ENCODE measurements around the gene ESCO1. TPM values are rescaled to one million over a fixed set of nuclear protein-coding genes. Genes with fewer than 3 reads are reported as not detected.

Gene ESCO1
- total RNA-seq, 1 experiment from 2014 or later, result 36.7 TPM

DNA sequence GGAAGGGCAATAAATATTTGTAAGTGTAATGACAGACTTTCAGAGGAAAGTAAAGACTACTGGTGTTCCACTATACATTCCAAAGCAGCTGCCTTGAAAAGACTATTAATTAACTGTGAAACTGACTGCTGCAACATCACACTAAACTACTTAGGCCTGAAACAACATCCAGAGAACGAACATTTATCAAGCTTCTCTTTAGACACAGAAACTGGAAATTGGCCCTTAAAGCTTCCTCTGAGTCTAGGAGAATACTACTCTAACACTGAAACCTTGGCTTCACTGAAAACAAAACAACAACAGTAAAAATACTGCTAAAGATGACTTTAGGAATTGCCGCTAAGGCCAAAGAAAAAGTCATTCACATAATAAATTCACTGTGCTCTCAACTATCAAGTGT is 74.6 kb downstream of the ESCO1 start:
- H3K4me1 ChIP-seq (ENCODE audit: insufficient read depth, low read length), result no peaks in the 10 kb centered on the region
- DNase-seq, result no peak
- no peak overlapping the region for H3K27ac ChIP-seq (ENCODE audit: insufficient read length, low read depth, low read length)
- H3K9me3 ChIP-seq (ENCODE audit: control insufficient read depth, low read depth, low read length), result no peaks in the 10 kb centered on the region
- no peak overlapping the region for H2BK20ac ChIP-seq (ENCODE audit: low read depth, low read length, poor library complexity, severe bottlenecking)
- H3K14ac ChIP-seq (ENCODE audit: insufficient read depth, low read length), result no peak overlapping the region
- H3T11ph ChIP-seq (ENCODE audit: low read length), result no peak overlapping the region
- no peak overlapping the region for H3K9ac ChIP-seq (ENCODE audit: extremely low read depth, insufficient read length, low read length)
- no peaks in the 10 kb centered on the region for H3K79me1 ChIP-seq (ENCODE audit: insufficient read depth, low read depth, low read length, poor library complexity, severe bottlenecking)
- H3K79me2 ChIP-seq (ENCODE audit: insufficient read depth, low read length), result no peaks in the 10 kb centered on the region
- no peaks in the 10 kb centered on the region for H3K27me3 ChIP-seq (ENCODE audit: insufficient read depth, low read length)
- no peaks in the 10 kb centered on the region for H3K23me2 ChIP-seq (ENCODE audit: insufficient read length, low read depth, low read length, poor library complexity, severe bottlenecking)
- no peak overlapping the region for H2AK5ac ChIP-seq (ENCODE audit: insufficient read length, low read length)
- no peak overlapping the region for H3K23ac ChIP-seq (ENCODE audit: insufficient read length, low read depth, low read length)
- H2BK5ac ChIP-seq (ENCODE audit: insufficient read length, low read length), result no peak overlapping the region
- H2BK120ac ChIP-seq (ENCODE audit: low read depth, low read length, poor library complexity, severe bottlenecking), result no peak overlapping the region
- no peaks in the 10 kb centered on the region for H3K9me3 Mint-ChIP-seq
- no peaks in the 10 kb centered on the region for H4K20me1 ChIP-seq (ENCODE audit: control insufficient read depth, insufficient read depth, insufficient read length)
- no peak overlapping the region for H3K56ac ChIP-seq (ENCODE audit: insufficient read length, low read depth, low read length)
- H3K4ac ChIP-seq (ENCODE audit: low read depth, low read length), result no peak overlapping the region
- H3K27ac Mint-ChIP-seq, result 0 out of 7 replicates have a peak overlapping the region, but pooled peaks of 1 of the 3 experiments have one; percentile 40
- H2BK15ac ChIP-seq (ENCODE audit: low read depth, low read length), result no peak overlapping the region
- H4K91ac ChIP-seq (ENCODE audit: insufficient read length, low read depth, low read length), result no peak overlapping the region
- H3K4me2 ChIP-seq (ENCODE audit: insufficient read depth, insufficient read length, low read length), result no peak overlapping the region
- H3K18ac ChIP-seq (ENCODE audit: insufficient read length, low read depth, low read length), result no peak overlapping the region
- H3K36me3 Mint-ChIP-seq (ENCODE audit: insufficient read depth in 1 of 3, low read depth in 3 of 3), result peaks cover 5 to 49% (median 42%) of the 10 kb centered on the region in 3 experiments; a peak in 6 of 7 replicates
- no peak for TF ChIP-seq CTCF (conservative IDR thresholded peaks at IDR 0.05)
- WGBS (ENCODE audit: extremely low coverage, insufficient read length, low lambda C conversion rate), result no CpG with 5 or more reads among the region's 2 CpGs
- no peak overlapping the region for H2AFZ ChIP-seq (ENCODE audit: low read length)
- H4K5ac ChIP-seq (ENCODE audit: insufficient read length, low read depth, low read length), result no peak overlapping the region
- no peaks in the 10 kb centered on the region for H3K4me1 Mint-ChIP-seq
- no peak overlapping the region for H4K8ac ChIP-seq (replicated peaks; ENCODE audit: insufficient read length, low read depth, low read length)
- no peaks in the 10 kb centered on the region for H3K27me3 Mint-ChIP-seq (ENCODE audit: low read depth)
- H3K4me3 Mint-ChIP-seq, result no peak overlapping the region
- H2BK12ac ChIP-seq (ENCODE audit: insufficient read length, low read depth, low read length), result no peak overlapping the region

All from H9 (cell line).